WERI-Rb-1 (cell line): Measurements from ENCODE around the gene DNM2.

Source experiments
- DNase-seq: peaks from one replicate; pipeline ENCODE4 v3.0.0-alpha.2; 2020
- H3K27ac ChIP-seq: fragments of 250-450 bp; sonication (Bioruptor Pico); 2 replicates; pipeline ENCODE4 v1.5.1; 2020; ENCODE audit warnings: mild to moderate bottlenecking, moderate library complexity
- H3K27me3 ChIP-seq: fragments of 250-450 bp; sonication (Bioruptor Pico); 2 replicates; pipeline ENCODE4 v1.5.1; 2021; ENCODE audit warnings: mild to moderate bottlenecking, low read depth, moderate library complexity; ENCODE audit not compliant: insufficient read depth, severe bottlenecking
- H3K36me3 ChIP-seq: fragments of 250-450 bp; sonication (Bioruptor Pico); 2 replicates; pipeline ENCODE4 v1.5.1; 2020; ENCODE audit warnings: mild to moderate bottlenecking, moderate library complexity
- H3K4me3 ChIP-seq: 2 replicates; pipeline ENCODE4 v1.5.1; 2011; ENCODE audit warnings: low read depth, mild to moderate bottlenecking, control low read depth, low read length
- H3K9me3 ChIP-seq: fragments of 250-450 bp; sonication (Bioruptor Pico); 2 replicates; pipeline ENCODE4 v1.5.1; 2021; ENCODE audit warnings: mild to moderate bottlenecking, moderate library complexity; ENCODE audit not compliant: severe bottlenecking
- TF ChIP-seq, protein P1 (sequence below): IDR thresholded peaks from 2 replicates; pipeline ENCODE4 v1.5.1; 2011; ENCODE audit warnings: low read depth, mild to moderate bottlenecking, control low read depth, inconsistent platforms, low read length

DNM2 gene

DNA sequence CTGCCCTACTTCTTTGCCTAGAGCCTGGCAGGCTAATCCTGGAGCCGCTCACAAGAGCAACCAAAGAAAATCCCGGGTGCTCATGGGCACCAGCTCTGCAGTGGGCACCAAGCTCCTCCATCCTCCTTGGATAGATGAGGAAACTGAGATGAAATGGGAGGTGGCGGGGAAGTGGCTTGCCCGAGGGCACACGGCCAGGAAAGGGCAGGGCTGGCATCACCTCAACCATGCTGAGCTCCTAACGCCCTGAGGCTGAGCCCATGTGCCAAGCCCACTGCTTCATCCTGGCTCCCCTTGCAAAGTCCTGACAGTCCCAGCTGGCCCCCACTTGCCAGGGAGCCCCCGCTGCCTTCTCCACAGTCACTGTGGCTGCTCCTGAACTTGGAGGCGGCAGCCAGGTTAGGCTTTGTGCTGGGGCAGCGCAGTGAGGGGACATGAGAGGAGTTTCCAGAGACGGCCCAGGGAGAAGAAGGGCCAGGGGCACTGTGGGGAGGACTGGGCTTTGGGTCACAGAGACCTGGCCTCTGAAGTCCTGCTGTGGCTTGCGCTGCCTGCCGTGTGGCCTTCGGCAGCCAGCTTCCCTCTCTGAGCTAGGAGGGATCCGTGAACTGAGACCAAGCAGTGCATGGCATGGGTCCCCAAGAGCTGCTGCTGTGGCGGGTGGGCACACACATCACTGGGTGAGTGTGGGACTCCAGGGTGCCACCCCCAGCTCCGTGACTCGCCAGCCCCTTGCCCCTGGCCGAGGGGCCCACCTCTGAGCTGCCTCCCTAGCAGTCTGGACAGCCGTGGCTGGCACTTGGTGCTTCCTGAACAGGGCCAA, 100.6 kb downstream of the DNM2 start:
- no peak for DNase-seq
- no peak overlapping the region for H3K27ac ChIP-seq

DNA sequence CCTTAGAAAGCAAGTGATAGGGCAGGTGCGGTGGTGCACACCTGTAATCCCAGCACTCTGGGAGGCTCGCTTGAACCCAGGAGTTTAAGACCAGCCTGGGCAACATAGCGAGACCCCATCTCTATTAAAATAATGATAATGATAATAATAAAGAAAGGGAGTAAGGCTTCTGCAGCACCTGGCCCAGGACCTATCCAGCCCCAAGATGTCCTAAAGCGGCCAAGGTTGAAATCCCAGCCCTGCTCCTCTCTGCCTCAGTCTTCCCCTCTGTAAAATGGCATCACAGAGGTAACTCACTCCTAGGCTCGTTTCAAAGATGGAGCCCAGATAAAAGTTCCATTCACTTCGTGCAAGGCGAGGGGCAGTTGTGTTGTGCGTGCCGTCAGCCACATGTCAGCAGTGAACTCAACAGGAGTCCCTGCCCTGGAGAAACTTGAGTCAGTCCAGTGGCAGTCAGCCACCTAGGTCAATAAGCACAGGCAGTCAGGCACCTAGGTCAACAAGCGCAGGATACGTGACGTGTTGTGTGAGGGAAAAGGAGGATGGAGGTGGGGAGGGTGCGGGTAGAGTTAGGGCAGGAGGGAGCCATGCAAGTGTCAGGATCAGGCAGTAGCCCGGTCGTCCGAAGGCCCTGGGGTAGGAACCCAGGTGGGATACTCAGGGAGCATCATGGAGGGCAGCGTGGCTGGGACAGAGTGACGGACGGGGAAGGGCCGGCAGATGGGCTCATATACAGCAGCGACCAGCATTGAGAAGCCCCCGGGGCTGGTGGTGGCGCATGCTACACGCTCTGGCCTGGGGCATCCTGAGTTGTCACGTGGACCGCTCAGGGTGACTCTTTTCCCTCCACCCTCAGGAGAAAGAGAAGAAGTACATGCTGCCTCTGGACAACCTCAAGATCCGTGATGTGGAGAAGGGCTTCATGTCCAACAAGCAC, 101.5 kb downstream of the DNM2 start:
- Histone ChIP-seq H3K27ac (no peak overlapping the region), H3K4me3 (no peak overlapping the region), H3K9me3 (no peaks in the 10 kb centered on the region), H3K36me3 (peaks cover 51% of the 10 kb centered on the region), H3K27me3 (no peaks in the 10 kb centered on the region)
- TF ChIP-seq, protein P1, sequence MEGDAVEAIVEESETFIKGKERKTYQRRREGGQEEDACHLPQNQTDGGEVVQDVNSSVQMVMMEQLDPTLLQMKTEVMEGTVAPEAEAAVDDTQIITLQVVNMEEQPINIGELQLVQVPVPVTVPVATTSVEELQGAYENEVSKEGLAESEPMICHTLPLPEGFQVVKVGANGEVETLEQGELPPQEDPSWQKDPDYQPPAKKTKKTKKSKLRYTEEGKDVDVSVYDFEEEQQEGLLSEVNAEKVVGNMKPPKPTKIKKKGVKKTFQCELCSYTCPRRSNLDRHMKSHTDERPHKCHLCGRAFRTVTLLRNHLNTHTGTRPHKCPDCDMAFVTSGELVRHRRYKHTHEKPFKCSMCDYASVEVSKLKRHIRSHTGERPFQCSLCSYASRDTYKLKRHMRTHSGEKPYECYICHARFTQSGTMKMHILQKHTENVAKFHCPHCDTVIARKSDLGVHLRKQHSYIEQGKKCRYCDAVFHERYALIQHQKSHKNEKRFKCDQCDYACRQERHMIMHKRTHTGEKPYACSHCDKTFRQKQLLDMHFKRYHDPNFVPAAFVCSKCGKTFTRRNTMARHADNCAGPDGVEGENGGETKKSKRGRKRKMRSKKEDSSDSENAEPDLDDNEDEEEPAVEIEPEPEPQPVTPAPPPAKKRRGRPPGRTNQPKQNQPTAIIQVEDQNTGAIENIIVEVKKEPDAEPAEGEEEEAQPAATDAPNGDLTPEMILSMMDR: no peak
- no peak for DNase-seq

More for the DNA sequence above, 100.6 kb downstream of the DNM2 start:
- H3K36me3 ChIP-seq: peaks cover 42% of the 10 kb centered on the region
- TF ChIP-seq, protein P1: no peak
- no peaks in the 10 kb centered on the region for H3K9me3 ChIP-seq
- no peaks in the 10 kb centered on the region for H3K27me3 ChIP-seq
- no peak overlapping the region for H3K4me3 ChIP-seq

GRCh38 chr19:10820173-10820572, 102.3 kb downstream of the DNM2 start:
- TF ChIP-seq, protein P1: peak; percentile 65
- H3K27me3 ChIP-seq: no peaks in the 10 kb centered on the region
- peaks cover 56% of the 10 kb centered on the region for H3K36me3 ChIP-seq
- no peak for DNase-seq
- H3K27ac ChIP-seq: peak overlapping the region; percentile 50; the same call in 1 of the 2 replicates
- H3K4me3 ChIP-seq: no peak overlapping the region
- no peaks in the 10 kb centered on the region for H3K9me3 ChIP-seq

DNA sequence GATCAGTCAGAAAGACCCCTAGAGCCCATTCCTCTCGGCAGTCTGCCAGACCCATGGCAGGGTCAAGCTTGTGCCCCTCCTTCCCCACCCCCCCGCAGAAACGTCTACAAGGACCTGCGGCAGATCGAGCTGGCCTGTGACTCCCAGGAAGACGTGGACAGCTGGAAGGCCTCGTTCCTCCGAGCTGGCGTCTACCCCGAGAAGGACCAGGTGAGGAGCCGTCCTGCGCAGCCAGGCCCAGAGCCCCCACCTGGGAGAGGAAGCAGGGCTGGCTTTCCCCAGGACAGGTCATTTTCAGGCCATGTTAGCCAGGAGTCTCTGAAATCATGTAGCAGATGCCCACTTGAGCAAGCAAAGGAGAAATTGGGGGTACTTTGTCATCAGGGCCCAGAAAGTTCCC, 105.8 kb downstream of the DNM2 start:
- no peak for DNase-seq
- Histone ChIP-seq H3K4me3 (no peak overlapping the region), H3K27me3 (no peaks in the 10 kb centered on the region), H3K27ac (no peak overlapping the region), H3K9me3 (no peaks in the 10 kb centered on the region), H3K36me3 (peaks cover 76% of the 10 kb centered on the region)
- TF ChIP-seq, protein P1: no peak

GRCh38 chr19:10826231-10826630, 108.4 kb downstream of the DNM2 start:
- Histone ChIP-seq H3K4me3 (no peak overlapping the region), H3K27me3 (no peaks in the 10 kb centered on the region), H3K36me3 (peaks cover 78% of the 10 kb centered on the region), H3K27ac (no peak overlapping the region), H3K9me3 (no peaks in the 10 kb centered on the region)
- DNase-seq: no peak
- TF ChIP-seq, protein P1: no peak
